Neural cell (in vitro differentiated cells): ENCODE results near the gene NGLY1.

ENCODE experiments used
- EP300 ChIP-seq: fragments of 450-650 bp; conservative IDR thresholded peaks from 2 replicates; pipeline ENCODE4 v1.6.1; 2014; ENCODE audit warnings: antibody characterized with exemption, mild to moderate bottlenecking, moderate library complexity; ENCODE audit not compliant: poor library complexity, severe bottlenecking
- EZH2 ChIP-seq: fragments of 200-600, 300-800 bp; shearing (Covaris generic), sonication (generic); IDR thresholded peaks from 2 replicates; pipeline ENCODE4 v1.6.1; 2014; ENCODE audit warnings: antibody characterized with exemption, low read length, borderline replicate concordance, mild to moderate bottlenecking; ENCODE audit not compliant: insufficient read depth, poor library complexity, severe bottlenecking
- MXI1 ChIP-seq: fragments of 450-650 bp; conservative IDR thresholded peaks from 2 replicates; pipeline ENCODE4 v1.6.1; 2014; ENCODE audit warnings: antibody characterized with exemption, mild to moderate bottlenecking; ENCODE audit not compliant: poor library complexity, severe bottlenecking
- POLR2AphosphoS5 ChIP-seq: IDR thresholded peaks from 2 replicates; pipeline ENCODE4 v1.6.1; 2012
- RAD21 ChIP-seq: fragments of 450-650 bp; conservative IDR thresholded peaks from 2 replicates; pipeline ENCODE4 v1.6.1; 2014; ENCODE audit warnings: antibody characterized with exemption, mild to moderate bottlenecking, moderate library complexity
- REST ChIP-seq: IDR thresholded peaks from 2 replicates; pipeline ENCODE4 v1.6.1; 2012; ENCODE audit warnings: borderline replicate concordance
- SMC3 ChIP-seq: fragments of 450-650 bp; conservative IDR thresholded peaks from 2 replicates; pipeline ENCODE4 v1.6.1; 2014; ENCODE audit warnings: antibody characterized with exemption, mild to moderate bottlenecking, moderate library complexity; ENCODE audit not compliant: poor library complexity
- TAF1 ChIP-seq: IDR thresholded peaks from 2 replicates; pipeline ENCODE4 v1.6.1; 2012; ENCODE audit warnings: low read depth
- TF ChIP-seq, protein P1 (sequence below): fragments of 450-650 bp; IDR thresholded peaks from 2 replicates; pipeline ENCODE4 v1.5.1; 2014; ENCODE audit warnings: antibody characterized with exemption, mild to moderate bottlenecking, moderate library complexity; ENCODE audit not compliant: poor library complexity, severe bottlenecking

GRCh38 chr3:25782938-25783660 is at the start of gene NGLY1:
- TF ChIP-seq, protein P1, sequence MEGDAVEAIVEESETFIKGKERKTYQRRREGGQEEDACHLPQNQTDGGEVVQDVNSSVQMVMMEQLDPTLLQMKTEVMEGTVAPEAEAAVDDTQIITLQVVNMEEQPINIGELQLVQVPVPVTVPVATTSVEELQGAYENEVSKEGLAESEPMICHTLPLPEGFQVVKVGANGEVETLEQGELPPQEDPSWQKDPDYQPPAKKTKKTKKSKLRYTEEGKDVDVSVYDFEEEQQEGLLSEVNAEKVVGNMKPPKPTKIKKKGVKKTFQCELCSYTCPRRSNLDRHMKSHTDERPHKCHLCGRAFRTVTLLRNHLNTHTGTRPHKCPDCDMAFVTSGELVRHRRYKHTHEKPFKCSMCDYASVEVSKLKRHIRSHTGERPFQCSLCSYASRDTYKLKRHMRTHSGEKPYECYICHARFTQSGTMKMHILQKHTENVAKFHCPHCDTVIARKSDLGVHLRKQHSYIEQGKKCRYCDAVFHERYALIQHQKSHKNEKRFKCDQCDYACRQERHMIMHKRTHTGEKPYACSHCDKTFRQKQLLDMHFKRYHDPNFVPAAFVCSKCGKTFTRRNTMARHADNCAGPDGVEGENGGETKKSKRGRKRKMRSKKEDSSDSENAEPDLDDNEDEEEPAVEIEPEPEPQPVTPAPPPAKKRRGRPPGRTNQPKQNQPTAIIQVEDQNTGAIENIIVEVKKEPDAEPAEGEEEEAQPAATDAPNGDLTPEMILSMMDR = no peak
- peak; percentile 69 for TF ChIP-seq MXI1
- TF ChIP-seq POLR2AphosphoS5 = peak; percentile 42
- TF ChIP-seq TAF1 = no peak
- no peak for TF ChIP-seq EP300
- TF ChIP-seq RAD21 = peak; percentile 31
- no peak for TF ChIP-seq EZH2
- no peak for TF ChIP-seq REST
- TF ChIP-seq SMC3 = peak; percentile 25
